GM10266 (cell line): ENCODE data around the gene HSBP1L1.

Experiments
- DNase-seq: peaks from one replicate; pipeline ENCODE4 v3.0.0; 2012; ENCODE audit errors: extremely low spot score
- CTCF ChIP-seq: IDR thresholded peaks from 2 replicates; pipeline ENCODE4 v1.5.1; 2012; ENCODE audit warnings: mild to moderate bottlenecking, low read depth; ENCODE audit not compliant: control insufficient read depth, insufficient read depth; ENCODE audit errors: missing control alignments

Gene HSBP1L1

GRCh38 chr18:79964330-79965118, at the start of gene HSBP1L1:
Gene HSBP1L1 (plus strand): TSS chr18:79964643. CDS start chr18:79964736, 93 bp downstream.
- TF ChIP-seq CTCF: peak; percentile 24
- DNase-seq: peak; percentile 83

- TF ChIP-seq CTCF: no peak
- DNase-seq: no peak
Measured at GRCh38 chr18:79915161-79916127, 49.0 kb upstream of the HSBP1L1 start.

GRCh38 chr18:79916128-79916494, 48.3 kb upstream of the HSBP1L1 start:
- no peak for TF ChIP-seq CTCF

GRCh38 chr18:79916546-79917168, 47.8 kb upstream of the HSBP1L1 start:
- no peak for TF ChIP-seq CTCF
- no peak for DNase-seq

More at GRCh38 chr18:79916128-79916494, 48.3 kb upstream of the HSBP1L1 start:
- no peak for DNase-seq

- no peak for TF ChIP-seq CTCF
- DNase-seq: no peak
Measured at GRCh38 chr18:79917169-79917852, 47.1 kb upstream of the HSBP1L1 start.

- TF ChIP-seq CTCF: no peak
- no peak for DNase-seq
Measured at GRCh38 chr18:79917853-79918614, 46.4 kb upstream of the HSBP1L1 start.
